ENCODE results near the gene BTBD9. TPM values are rescaled to one million over a fixed set of nuclear protein-coding genes. Genes with fewer than 3 reads are reported as not detected.

BTBD9 gene
- total RNA-seq, 1 experiment from 2014 or later = 15.4 TPM

DNA sequence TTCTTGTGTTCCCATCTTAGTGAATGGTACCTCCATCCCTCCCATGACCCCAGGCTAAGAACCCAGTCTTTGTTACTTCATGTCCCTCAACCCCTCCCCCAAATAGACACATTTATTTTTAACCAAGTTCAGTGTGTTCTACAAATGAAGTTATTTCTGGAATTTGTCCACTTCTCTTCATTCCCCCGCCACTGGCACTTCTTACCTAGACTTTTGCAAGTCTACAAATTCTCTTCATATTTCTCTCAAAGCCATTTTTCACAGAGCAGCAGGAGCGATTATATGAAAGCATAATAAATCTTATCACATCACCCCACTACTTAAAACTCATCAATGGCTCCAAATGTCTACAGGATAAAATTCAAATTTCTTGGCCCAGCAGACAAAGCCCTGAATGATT, 131.4 kb downstream of the BTBD9 start:
- no peak for DNase-seq (ENCODE audit: low read depth)

DNA sequence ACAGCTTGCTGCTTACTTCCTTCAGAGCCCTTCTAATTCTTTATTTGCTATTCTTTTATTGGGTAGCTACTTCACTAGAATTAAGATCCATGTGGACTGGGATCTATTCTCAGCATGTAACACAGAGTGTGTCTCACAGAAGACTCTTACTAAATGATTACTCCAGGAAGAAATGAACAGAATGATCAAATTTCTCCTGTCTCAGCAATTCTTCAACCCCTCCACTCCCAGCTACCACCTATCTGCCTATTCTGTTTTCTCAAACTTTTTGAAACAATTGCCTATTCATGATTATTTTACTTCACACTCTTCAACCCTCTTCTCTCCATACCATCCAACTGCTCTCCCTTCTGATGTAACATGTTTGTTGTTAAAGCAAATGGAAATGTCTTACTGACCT, 132.6 kb downstream of the BTBD9 start:
- no peak for DNase-seq (ENCODE audit: low read depth)

DNA sequence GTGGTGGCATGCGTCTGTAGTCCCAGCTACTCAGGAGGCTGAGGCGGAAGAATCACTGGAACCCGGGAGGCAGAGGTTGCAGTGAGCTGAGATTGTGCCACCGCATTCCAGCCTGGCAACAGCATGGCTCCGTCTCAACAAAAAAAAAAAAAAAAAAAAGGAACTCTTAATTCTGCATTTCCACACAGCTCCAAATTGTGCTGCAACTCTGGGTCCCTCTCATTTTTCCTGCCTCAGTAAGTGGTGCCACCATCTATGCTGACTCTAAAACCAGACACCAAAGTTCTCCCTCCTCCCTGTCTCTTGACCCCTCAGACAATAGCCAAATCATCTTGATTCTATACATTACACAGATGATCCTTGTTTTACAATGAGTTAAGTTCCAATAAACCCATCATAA, 133.9 kb downstream of the BTBD9 start:
- DNase-seq (ENCODE audit: low read depth) = no peak

DNA sequence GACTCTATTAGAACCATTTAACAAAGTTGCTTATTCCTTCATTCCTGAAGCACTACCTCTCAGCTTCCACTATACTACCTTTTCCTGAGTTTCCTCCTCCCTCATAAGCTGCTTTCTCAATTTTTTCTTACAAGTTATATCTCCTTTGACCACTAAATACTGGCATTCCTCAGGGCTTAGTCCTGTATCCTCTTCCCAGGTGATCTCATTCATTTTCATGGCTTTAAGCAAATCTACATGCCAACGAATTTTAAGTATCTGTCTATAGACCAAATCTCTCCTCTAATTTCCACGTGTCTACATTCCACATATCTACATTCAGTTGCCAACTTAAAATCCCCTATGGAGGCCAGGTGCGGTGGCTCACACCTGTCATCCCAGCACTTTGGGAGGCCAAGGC, 134.7 kb downstream of the BTBD9 start:
- DNase-seq (ENCODE audit: low read depth) = no peak

DNA sequence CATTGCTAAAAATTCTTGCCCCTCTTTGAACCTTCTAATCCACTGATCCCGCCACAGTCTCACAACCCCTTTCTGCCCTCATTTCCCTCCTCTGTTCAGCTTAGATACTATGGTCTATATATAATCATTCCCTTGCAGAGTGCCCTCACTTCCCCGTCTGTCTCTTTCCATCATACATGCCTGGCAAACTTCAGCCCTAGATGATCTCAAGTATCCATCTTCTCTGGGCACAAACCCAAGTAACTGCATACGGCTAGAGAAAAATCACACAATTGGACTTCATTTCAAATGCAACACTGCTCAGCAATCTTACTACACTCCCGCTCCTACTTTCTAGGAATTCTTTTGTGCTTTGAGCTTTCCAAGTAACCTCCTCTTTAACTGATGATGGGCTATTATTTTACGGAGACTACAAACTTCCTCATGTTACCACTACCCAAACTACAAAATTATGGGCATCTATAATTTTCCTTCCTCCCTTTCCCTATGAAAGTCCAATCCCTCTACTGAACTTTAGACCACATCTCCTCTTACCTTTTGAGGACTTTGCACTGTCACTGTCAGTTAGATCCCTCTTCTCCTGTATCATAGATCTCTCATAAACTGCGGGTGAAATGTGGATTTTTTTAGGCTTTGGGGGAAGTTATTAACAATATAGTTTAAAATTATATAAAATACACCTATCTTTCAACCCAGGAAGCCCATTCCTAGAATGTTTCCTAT, 135.6 kb downstream of the BTBD9 start:
- DNase-seq (ENCODE audit: low read depth) = no peak

DNA sequence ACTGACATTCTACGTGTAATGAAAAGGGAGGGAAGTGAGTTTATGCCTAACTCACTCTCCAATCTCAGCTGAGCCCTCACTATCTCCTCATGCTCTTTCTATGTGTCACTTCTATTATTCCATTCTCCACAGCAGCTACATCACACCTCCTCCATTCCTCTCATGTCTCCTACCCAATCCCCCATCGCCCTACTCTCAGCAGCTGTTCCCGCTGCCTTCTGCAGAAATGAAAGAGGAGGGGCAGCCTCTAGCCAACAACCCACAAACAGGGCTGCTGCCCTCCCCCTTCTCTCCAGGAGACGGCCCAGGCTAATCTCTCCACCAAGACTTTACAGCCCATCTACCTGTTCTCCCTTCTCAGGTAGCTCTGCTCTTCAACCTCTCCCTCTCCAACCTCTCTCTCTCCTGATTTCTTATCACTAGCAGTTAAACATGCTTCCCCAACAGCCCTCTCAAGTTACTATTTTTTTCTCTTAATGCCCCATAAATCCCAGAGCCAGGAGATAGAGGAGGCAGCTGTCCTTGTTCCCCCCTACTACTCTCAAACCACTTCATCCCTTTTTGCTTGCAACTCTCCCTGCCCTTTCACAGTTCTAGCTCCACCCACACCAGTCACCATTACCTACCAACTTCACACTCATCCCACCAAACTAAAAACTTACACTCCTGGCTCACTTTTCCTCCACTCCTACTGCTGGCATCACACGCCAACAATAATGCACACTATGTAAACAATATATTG, 136.5 kb downstream of the BTBD9 start:
- DNase-seq (ENCODE audit: low read depth) = no peak

DNA sequence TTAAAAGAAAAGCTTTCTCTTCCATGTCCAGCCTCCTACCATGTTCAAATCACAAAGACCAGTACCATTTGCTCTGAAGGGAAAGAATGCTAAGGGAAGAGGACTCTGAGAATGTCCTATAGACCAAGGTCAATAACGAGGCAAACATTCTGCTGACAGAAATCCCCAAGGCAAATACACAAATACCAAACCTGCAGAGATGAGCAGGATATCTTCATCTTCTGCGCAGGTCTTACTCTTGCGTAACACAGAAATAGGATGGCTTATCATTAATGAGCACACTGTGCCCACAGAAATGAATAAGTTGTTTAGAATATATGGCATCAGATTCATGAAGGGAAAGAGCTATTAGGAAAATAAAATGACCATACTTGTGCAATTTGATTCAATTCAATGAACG, 137.3 kb downstream of the BTBD9 start:
- DNase-seq (ENCODE audit: low read depth) = no peak

DNA sequence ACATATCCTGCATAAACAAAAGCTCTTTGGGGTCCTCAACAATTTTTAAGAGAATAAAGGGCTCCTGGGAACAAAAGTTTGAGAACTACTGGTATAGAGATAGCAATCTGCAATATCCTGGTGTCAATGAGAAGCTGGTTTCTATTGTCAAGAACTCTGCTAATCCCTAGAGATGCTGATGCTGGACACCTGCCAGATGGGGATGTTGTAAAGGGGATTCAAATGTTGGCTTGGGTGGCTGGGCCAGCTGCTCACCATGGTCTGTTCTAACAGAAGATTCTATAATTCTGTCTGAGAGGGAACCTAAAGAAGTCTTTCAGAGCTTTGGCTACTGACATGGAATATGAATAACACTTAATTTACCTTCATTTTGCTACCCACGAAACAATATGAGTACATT, 137.8 kb downstream of the BTBD9 start:
- no peak for DNase-seq (ENCODE audit: low read depth)

DNA sequence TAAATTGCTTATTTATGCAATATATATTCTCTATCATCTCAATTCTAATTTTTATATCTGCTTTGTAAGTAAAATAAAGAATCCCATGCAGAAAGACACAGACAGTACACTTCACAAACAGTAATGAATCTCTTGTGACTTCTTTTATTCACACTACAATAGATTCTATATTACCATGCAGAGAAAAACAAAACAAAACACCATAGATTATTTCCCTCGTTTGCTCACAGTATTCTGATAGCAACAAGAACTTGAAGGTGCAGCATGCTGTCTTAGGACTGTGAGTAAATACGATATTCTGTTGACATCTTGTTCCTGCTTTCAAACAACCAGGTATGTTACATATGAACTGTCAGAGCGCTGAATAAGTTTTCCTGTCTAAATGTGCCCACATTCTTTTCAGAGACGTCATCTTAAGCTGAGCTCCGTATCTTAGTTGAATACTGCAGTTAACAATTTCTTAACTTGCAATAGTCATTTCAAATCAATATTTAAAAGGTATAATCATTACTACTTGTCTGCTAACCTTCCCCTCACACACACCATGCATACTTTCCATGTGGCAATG, 140.1 kb downstream of the BTBD9 start:
- DNase-seq (ENCODE audit: low read depth) = no peak

DNA sequence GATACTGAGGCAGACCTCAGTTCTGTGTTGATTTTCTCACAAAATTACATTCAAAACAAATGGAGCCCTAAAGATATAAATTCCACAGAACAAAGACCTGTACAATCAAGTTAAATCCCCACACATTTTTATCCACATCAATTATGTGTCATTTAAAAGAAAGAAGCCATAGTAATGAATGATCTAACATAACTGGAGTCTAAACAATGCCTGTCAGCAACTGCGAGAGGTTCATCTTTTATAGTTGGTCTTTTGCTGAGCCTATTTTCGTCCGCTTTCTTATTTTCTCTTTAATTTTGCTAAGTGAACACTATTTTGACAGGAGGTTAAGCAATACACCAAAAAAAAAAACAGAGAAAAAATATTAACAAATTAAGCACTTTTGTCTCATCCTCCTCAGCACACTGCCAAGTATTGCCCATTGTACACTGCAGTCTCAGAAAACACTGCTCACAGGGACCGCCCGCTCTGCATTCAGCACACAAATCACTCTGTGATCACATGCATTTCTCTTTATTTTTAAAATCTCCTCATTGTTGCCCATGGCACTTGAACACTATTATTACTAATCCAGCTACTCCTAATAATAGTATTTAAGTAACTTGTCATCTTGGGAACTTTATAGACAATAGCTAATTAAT, 140.8 kb downstream of the BTBD9 start:
- DNase-seq (ENCODE audit: low read depth) = no peak

DNA sequence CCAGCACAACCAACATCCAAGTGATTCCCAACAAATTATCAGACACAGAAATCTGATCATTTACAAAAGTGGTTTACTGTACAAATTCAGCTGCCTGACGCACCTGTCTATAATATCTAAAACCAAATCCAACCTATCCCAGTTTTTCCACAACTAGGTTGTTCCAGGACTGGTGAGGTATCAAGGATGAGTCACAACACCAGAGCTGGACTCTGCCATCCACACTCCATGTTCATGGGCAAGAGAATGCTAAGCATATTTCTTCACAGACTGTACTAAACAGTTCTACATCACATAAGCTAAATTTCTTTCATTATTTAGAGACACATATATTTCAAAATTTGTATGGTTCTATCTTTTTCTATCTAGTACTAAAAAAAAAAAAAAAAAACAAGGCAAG, 141.6 kb downstream of the BTBD9 start:
- no peak for DNase-seq (ENCODE audit: low read depth)

DNA sequence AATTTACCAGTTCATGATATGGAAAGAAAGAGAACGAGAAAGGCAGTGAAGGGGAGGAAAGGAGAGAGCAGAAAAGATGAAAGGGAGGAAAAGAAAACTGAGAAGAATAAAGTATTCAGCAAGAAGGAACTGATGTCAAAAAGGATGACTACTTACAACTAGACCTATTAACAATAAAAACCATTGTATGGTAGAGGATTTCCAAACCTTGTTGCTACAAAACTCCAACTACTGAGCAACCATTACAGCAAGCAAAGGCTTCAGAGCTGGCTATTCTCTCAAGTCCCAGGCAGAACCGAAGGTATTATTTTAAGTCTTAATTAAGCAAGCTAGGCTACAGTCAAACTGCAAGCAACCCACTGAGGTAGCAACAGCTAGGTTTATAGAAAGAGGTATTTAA, 142.2 kb downstream of the BTBD9 start:
- no peak for DNase-seq (ENCODE audit: low read depth)

DNA sequence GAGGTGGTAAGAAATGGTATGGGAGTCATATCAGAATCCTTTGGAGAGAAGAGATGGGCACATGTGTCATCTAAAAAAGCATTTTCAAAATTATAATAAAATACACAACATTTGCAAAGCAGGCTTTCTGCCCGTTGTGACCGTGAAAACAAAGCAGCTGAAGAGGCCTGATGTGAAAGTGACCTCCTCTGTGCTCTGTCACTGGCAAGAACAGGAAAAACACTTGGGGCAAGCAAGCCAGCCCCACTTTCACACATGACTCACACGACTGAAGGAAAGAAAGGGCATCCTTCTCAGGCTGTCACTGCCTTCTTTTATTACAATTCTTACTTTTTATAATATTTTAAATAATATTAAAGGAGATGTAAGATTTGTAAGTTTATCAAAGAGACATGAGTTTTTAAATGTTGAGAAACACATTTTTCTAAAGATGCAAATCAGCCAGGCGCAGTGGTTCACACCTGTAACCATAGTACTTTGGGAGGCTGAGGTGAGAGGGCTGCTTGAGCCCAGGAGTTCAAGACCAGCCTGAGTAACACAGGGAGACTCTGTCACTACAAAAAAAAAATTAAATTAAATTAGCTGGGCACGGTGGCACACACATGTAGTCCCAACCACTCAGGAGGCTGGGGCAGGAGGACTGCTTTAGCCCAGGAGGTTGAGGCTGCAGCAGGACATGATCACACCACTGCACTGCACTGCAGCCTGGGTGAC, 143.7 kb downstream of the BTBD9 start:
- peak; percentile 11 for DNase-seq (ENCODE audit: low read depth)

DNA sequence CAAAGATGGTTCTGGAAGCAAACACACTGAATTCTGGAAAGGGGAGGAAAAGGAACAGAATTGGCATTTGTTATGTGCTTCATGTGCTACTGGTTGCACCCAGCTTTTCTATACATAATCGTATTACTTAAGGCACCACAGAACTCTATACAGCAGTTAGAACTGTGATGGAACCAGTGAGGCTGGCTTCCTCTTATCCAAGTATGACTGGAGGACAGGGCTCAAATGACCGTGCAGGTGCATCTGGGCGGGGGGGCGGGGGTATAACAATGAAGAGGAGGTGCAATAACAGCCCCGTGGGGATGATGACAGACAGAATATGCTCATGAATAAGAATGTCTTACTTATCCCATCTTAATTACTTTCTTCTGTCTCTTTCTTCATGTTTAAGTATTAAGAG, 144.2 kb downstream of the BTBD9 start:
- DNase-seq (ENCODE audit: low read depth) = no peak

DNA sequence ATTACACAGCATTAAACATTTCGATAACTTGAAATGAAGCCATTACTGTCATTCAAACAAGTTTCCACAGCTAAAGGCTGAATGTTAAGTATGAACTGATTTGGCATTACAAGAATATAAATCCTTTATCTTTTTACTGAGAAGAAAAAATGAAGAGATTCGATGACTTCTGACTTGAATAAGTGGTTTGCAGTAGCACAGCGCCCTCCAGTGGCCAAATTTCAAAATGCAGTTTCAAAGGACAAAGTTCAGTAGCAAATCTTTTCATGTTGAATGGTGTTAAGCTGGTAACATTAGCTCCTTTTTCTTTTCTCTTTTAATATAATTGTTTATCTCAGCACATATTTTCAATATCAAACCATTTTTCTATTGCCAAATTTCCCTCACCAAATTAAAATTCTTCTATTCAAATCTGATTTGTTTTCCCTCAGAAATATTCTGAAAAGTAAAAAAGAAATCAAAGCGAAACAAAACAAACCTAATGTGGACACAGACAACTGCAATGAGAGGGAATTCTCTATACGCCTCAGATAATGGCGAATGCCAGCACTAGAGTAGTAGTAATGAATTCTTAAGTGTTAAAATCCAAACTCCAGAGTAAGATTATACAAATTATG, 145.7 kb downstream of the BTBD9 start:
- DNase-seq (ENCODE audit: low read depth) = peak; percentile 68

DNA sequence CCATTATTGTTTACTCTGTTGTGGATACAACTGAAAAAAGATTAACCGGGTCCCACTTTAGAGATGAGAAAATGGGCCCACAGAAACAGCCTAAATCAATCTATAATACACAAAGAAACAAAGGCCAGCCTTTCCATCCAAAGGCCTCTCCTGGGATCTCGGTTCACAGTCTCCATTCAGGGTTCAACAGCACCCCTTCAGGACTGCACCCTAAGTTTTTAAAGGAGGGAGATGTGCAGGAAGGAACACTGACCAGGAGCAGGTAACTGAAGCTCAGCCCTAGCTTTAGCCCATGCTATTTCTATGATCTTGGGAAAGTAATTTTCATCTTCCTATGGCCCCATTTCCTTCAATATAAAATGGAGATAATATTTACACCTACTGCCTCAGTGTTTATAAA, 147.7 kb downstream of the BTBD9 start:
- DNase-seq (ENCODE audit: low read depth) = no peak

DNA sequence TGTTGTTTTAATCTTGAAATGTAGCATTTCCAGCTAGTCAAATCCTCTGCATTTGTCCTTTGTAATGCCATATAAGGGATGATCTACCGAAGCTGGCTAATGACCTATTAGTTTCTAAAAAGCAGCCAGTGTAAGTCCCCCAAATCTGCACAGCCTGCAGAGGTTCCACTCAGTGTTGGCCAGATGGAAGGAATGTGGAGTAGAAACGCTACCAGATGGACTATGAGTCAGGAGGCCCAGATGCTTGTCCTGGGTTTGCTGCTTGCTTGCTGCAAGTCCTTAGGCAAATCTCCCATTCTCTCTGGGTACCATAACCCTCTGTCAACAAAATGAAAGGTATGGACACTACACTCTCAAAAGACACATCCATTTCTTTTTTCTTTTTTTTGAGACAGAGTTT, 149.8 kb downstream of the BTBD9 start:
- peak; percentile 6 for DNase-seq (ENCODE audit: low read depth)

DNA sequence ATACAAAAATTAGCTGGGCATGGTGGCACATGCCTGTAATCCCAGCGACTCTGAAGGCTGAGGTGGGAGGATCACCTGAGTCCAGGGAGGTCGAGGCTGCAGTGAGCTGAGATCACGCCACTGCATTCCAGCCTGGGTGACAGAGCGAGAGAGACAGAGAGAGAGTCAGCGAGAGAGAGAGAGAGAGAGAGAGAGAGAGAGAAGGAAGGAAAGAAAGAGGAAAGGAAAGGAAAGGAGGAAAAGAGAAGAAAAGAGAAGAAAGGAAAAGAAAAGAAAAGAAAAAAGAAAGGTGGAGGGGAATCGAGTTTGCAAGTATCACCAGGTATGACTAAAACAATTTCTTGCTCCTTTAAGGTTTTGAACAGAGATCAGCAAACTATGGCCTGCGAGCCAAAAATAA, 152.3 kb downstream of the BTBD9 start:
- no peak for DNase-seq (ENCODE audit: low read depth)

DNA sequence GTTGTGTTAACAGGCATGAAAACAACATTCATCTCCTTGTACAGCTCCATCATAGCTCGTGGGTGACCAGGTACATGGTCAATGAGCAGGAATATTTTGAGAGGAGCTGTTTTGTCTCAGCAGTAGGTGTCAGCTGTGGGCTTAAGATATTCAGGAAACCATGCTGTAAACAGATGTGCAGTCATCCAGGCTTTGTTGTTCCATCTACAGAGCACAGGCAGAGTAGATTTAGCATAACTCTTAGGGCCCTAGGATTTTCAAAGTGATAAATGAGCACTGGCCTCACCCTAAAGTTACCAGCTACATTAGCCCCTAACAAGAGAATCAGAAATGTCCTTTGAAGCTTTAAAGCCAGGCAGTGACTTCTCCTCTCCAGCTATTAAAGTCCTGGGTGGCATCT, 154.2 kb downstream of the BTBD9 start:
- DNase-seq (ENCODE audit: low read depth) = no peak

DNA sequence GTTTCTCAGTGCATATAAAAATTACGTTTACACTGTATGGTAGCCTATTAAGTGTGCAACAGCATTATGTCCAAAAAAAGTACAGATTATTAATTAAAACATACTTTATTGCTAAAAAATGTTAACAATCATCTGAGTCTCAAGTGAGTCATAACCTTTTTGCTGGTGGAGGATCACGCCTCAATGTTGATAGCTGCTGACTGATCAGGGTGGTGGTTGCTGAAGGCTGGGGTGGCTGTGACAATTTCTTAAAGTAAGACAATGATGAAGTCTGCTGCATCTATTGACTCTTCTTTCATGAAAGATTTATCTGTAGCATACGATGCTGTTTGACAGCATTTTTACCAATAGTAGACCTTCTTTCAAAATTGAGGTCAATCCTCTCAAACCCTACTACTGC, 155.1 kb downstream of the BTBD9 start:
- no peak for DNase-seq (ENCODE audit: low read depth)

DNA sequence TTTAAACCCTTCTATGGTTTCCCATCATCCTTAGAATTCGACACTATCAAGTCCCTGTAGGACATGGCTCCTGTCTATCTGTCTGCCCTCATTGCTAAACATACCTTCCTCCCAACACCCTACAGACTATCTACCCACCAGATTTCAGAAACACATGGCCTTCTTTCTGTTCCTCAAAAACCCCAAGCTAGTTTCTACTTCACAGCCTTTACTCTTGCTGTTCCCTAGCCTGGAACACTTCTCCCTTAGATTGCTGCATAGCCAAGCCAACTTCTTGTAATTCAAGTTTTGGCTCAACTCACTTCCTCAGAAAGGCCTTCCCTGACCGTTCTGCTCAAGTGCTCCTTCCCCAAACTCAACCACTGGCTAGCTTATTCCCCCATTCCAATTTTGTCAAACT, 156.2 kb downstream of the BTBD9 start:
- no peak for DNase-seq (ENCODE audit: low read depth)

DNA sequence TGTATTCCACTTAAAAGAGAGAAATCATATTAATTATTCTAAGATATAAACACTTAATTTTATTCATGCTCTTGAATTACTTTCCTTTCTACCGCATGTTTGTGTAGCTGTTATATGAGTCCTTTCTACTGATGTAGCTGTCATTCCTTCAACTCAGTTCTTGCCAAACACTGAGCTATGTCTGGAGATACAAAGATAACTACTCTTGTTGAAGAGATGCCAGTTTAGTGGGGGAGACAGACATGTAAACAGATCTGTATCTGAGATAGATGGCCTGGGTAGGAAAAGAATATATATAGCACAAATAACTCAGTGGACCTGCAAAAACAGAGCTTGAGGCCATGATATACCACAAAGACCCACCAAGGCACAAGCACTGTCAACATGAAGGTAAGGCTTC, 157.3 kb downstream of the BTBD9 start:
- no peak for DNase-seq (ENCODE audit: low read depth)

All from Daoy (cell line).